Bronchial epithelial cell (primary cell): ENCODE data around the gene TMEM52. TPM values are rescaled to one million over a fixed set of nuclear protein-coding genes. Genes with fewer than 3 reads are reported as not detected.
"Not testable (repeated sequence)": the region's sequence is repeated elsewhere in the genome, so short reads cannot be mapped to it uniquely, and the experiment has no call there.

Experiments used
- DNase-seq: peaks from one replicate; pipeline ENCODE4 v3.0.0-alpha.2; 2010; ENCODE audit warnings: low read depth
- FAIRE-seq: peaks from 2 replicates; lab custom pipeline; 2011; peaks lifted over from hg19 to GRCh38; lab: Jason Lieb, UNC
- H3K27me3 ChIP-seq: 2 replicates; pipeline ENCODE4 v1.5.1; 2011; ENCODE audit warnings: low read length; ENCODE audit not compliant: control insufficient read depth, insufficient read depth
- H3K36me3 ChIP-seq: 2 replicates; pipeline ENCODE4 v1.5.1; 2011; ENCODE audit warnings: low read length; ENCODE audit not compliant: control insufficient read depth, insufficient read depth
- H3K4me3 ChIP-seq: 2 replicates; pipeline ENCODE4 v1.5.1; 2011; ENCODE audit warnings: mild to moderate bottlenecking, low read depth, low read length, control low read depth
- total RNA-seq: library from RNA; depleted of rRNA; stranded (reverse); fragments of >200 nt; gene quantifications from 2 replicates; pipeline ENCODE4 v1.2.1, GENCODE V29; 2014
- TF ChIP-seq, protein P1 (sequence below): IDR thresholded peaks from 2 replicates; pipeline ENCODE4 v1.5.1; 2011; ENCODE audit warnings: mild to moderate bottlenecking, moderate library complexity, low read length, control low read depth, inconsistent platforms; ENCODE audit not compliant: insufficient read depth, severe bottlenecking

The TMEM52 gene
- total RNA-seq, 1 donor from 2014 or later = 1.6 TPM

DNA sequence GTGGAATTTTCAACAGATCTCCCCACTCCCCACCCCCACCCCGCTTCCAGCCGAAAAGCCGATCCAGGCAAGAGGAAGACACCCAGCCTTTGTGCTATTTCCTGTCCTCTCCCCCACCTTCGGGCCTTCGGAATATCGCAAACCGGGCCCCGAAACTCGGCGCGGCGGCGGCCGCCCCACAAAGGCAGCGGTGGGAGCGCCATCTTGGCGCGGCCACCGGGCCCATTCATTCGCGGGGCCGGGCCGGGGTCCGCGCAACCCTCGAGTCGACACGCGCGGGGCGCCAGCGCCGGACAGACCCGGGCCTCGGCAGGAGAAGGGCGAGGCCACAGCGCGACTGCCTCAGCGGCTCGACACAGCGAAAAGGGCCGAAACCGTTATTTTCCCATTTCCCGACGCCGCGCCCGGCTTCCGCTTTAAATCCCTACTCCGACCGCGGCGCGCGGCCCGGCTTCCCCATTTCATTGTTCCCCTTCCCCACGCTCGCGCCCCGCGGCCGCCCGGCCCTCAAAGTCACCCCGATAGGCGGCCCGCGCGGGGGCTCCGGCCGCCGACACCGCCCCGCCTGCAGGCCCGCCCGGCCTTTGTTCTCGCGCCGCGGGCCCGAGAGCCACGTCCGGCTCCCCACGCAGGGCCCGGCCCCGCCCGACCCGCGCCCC lies 29.1 kb downstream of the TMEM52 start:
- Histone ChIP-seq H3K36me3 (peaks cover 2% of the 10 kb centered on the region), H3K27me3 (no peaks in the 10 kb centered on the region), H3K4me3 (peak overlapping the region; percentile 86)
- FAIRE-seq (no peak), DNase-seq (peak; percentile 23)
- TF ChIP-seq, protein P1, sequence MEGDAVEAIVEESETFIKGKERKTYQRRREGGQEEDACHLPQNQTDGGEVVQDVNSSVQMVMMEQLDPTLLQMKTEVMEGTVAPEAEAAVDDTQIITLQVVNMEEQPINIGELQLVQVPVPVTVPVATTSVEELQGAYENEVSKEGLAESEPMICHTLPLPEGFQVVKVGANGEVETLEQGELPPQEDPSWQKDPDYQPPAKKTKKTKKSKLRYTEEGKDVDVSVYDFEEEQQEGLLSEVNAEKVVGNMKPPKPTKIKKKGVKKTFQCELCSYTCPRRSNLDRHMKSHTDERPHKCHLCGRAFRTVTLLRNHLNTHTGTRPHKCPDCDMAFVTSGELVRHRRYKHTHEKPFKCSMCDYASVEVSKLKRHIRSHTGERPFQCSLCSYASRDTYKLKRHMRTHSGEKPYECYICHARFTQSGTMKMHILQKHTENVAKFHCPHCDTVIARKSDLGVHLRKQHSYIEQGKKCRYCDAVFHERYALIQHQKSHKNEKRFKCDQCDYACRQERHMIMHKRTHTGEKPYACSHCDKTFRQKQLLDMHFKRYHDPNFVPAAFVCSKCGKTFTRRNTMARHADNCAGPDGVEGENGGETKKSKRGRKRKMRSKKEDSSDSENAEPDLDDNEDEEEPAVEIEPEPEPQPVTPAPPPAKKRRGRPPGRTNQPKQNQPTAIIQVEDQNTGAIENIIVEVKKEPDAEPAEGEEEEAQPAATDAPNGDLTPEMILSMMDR = no peak

DNA sequence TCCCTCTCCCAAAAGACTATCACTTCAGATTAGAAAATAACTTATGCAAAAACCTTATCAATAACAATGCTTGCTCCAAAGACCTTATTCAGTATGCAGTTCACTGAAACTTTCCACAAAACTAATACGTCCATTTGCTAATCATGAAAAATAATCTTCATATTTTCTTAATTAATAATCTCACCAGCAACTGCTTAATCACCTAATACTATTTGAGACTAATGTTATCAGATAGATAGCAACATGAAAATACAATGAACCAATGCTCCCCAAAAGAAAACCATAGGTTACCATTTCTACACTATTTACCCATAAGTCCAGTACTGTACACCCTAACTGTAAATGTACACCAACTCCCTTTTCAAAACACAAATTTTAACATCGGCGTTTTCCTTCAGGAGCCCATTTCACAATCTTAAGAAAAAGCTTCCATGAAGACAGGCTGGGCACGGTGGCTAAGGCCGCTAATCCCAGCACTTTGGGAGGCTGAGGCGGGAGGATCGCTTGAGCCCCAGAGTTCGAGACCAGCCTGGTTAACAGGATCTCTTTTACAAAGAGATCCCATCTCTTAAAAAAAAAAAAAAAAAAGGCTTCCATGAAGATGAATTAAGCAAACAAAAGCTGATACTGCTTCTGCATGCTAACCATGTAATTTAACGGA lies 29.9 kb downstream of the TMEM52 start:
- Histone ChIP-seq H3K27me3 (no peaks in the 10 kb centered on the region), H3K36me3 (peaks cover 2% of the 10 kb centered on the region), H3K4me3 (peak overlapping the region; percentile 86)
- FAIRE-seq (no peak), DNase-seq (no peak)
- TF ChIP-seq, protein P1 = no peak

DNA sequence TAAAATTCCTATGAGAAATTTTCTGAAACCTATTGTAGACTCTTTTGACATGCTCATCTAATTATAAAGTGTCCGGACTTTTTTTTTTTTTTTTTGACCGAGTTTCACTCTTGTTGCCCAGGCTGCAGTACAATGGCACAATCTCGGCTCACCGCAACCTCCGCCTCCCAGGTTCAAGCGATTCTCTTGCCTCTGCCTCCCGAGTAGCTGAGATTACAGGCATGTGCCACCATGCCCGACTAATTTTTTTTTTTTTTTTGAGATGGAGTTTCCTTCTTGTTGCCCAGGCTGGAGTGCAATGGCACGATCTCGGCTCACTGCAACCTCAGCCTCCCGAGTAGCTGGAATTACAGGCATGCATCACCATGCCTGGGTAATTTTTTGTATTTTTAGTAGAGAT lies 35.2 kb downstream of the TMEM52 start:
- not testable (repeated sequence) for DNase-seq, H3K4me3 ChIP-seq, FAIRE-seq, H3K27me3 ChIP-seq, H3K36me3 ChIP-seq

DNA sequence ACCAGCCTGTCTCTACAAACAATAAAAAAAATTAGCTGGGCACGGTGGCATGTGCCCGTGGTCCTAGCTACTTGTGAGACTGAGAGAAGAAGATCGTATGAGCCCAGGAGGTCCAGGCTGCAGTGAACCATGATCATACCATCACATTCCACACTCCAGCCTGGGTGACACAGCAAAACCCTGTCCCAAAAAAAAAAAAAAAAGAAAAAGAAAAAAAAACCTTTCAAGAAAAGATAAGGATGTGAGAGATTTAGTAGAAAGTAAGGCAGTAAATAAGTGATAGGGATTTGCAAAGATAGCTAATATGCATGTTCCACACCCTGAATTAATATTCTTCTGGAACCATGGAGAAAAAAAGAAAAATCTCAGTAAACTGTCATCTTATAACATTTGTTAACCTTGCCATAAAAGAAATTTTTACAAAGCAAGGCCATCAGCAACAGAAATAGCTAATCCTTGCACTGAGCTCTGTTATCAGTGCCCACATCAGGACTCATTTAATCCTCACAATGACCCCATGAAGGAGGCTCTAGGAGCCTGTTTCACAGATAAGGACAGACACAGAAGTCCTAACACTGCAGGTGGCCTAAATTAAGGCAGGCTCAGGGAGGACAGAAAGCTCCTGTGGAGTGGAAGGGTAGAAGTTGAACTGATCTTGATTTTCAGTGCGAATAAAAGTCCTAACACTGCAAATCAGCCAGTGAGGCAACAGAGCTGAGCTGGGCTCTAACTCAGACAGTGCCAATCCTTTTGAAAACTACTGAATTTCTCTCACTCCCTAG lies 35.8 kb downstream of the TMEM52 start:
- TF ChIP-seq, protein P1 = no peak
- no peaks in the 10 kb centered on the region for H3K27me3 ChIP-seq
- H3K36me3 ChIP-seq = peaks cover 5% of the 10 kb centered on the region
- DNase-seq (no peak), FAIRE-seq (no peak)
- H3K4me3 ChIP-seq = no peak overlapping the region

DNA sequence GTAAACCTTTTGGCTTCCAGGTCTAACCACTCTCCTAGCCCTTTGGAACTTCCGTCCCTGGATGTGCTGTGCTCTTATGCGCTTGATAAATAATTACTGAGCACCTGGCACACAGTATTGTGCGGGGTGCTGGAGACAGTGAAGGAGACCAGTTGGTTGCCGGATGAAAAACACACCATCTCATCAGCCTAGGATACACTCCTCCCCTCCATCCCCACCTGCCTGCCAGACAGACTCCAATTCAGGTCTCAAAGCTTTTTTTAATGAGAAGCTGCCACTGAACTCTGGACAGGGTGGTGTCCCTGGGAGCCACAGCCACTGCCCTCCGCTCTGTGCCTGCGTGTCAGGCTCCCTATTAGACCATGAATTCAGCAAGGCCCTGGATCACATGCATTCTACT lies 37.4 kb downstream of the TMEM52 start:
- H3K36me3 ChIP-seq = peaks cover 4% of the 10 kb centered on the region
- TF ChIP-seq, protein P1 = no peak
- DNase-seq (no peak), FAIRE-seq (no peak)
- no peaks in the 10 kb centered on the region for H3K27me3 ChIP-seq
- no peak overlapping the region for H3K4me3 ChIP-seq
